PFSK-1 (cell line): ENCODE results near the gene RAD51B.

Source experiments
- FOXP2 ChIP-seq: optimal IDR thresholded peaks from 2 replicates; pipeline ENCODE3; 2011; ENCODE audit warnings: borderline replicate concordance, control low read depth, inconsistent platforms; ENCODE audit not compliant: insufficient read depth; ENCODE audit errors: extremely low read length, extremely low read depth
- POLR2AphosphoS5 ChIP-seq: IDR thresholded peaks from 2 replicates; pipeline ENCODE4 v1.6.1; 2012; ENCODE audit warnings: low read depth, mild to moderate bottlenecking, control low read depth, low read length, moderate library complexity
- SIN3A ChIP-seq: IDR thresholded peaks from 2 replicates; pipeline ENCODE4 v1.6.1; 2012; ENCODE audit warnings: mild to moderate bottlenecking, low read length, moderate library complexity, borderline replicate concordance; ENCODE audit not compliant: insufficient read depth
- TAF1 ChIP-seq: IDR thresholded peaks from 2 replicates; pipeline ENCODE4 v1.6.1; 2012; ENCODE audit warnings: low read length, control low read depth, borderline replicate concordance; ENCODE audit not compliant: insufficient read depth
- TF ChIP-seq, protein P1 (sequence below), 2 experiments: IDR thresholded peaks; 2 replicates each; pipeline versions ENCODE4 v1.6.1 to v1.8.0; 2011 to 2012; ENCODE audit warnings: low read depth in 2 of 2, low read length in 2 of 2, control low read depth in 1 of 2, inconsistent platforms in 1 of 2, mild to moderate bottlenecking in 1 of 2, moderate library complexity in 1 of 2; ENCODE audit not compliant: insufficient read depth in 1 of 2

Gene RAD51B

GRCh38 chr14:67934087-67934486 lies 114.5 kb downstream of the RAD51B start:
- TF ChIP-seq, protein P1, sequence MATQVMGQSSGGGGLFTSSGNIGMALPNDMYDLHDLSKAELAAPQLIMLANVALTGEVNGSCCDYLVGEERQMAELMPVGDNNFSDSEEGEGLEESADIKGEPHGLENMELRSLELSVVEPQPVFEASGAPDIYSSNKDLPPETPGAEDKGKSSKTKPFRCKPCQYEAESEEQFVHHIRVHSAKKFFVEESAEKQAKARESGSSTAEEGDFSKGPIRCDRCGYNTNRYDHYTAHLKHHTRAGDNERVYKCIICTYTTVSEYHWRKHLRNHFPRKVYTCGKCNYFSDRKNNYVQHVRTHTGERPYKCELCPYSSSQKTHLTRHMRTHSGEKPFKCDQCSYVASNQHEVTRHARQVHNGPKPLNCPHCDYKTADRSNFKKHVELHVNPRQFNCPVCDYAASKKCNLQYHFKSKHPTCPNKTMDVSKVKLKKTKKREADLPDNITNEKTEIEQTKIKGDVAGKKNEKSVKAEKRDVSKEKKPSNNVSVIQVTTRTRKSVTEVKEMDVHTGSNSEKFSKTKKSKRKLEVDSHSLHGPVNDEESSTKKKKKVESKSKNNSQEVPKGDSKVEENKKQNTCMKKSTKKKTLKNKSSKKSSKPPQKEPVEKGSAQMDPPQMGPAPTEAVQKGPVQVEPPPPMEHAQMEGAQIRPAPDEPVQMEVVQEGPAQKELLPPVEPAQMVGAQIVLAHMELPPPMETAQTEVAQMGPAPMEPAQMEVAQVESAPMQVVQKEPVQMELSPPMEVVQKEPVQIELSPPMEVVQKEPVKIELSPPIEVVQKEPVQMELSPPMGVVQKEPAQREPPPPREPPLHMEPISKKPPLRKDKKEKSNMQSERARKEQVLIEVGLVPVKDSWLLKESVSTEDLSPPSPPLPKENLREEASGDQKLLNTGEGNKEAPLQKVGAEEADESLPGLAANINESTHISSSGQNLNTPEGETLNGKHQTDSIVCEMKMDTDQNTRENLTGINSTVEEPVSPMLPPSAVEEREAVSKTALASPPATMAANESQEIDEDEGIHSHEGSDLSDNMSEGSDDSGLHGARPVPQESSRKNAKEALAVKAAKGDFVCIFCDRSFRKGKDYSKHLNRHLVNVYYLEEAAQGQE (IDR thresholded peaks at IDR 0.05; ENCODE audit: insufficient read depth in 1 of 2, low read depth in 2 of 2, low read length in 2 of 2) = no peak
- TF ChIP-seq FOXP2 = no peak
- TF ChIP-seq POLR2AphosphoS5 = no peak
- TF ChIP-seq TAF1 = no peak
- no peak for TF ChIP-seq SIN3A

DNA sequence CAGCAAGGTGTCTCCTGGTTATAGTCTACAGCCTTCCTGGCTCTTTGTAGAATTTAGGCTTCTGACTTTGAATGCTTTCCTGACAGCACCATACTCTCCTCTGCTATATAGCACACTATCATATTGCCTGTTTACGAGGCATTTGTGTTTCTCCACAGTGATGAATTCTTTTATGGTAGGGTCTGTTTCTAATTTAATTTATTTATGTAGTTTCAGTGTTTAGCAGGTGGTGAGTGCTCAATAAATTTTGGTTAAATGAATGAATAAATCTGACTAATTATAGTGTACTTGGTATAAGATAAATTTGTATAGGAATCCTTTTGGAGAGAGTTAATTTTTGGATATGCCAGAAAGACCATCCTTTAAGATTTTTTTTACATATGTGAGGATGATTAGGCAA lies 115.3 kb downstream of the RAD51B start:
- TF ChIP-seq SIN3A (no peak), TAF1 (no peak), POLR2AphosphoS5 (no peak), FOXP2 (no peak)
- TF ChIP-seq, protein P1 (IDR thresholded peaks at IDR 0.05; ENCODE audit: insufficient read depth in 1 of 2, low read depth in 2 of 2, low read length in 2 of 2) = no peak

GRCh38 chr14:67935371-67935770 lies 115.8 kb downstream of the RAD51B start:
- TF ChIP-seq, protein P1 (IDR thresholded peaks at IDR 0.05; ENCODE audit: insufficient read depth in 1 of 2, low read depth in 2 of 2, low read length in 2 of 2) = no peak
- TF ChIP-seq TAF1 = no peak
- TF ChIP-seq POLR2AphosphoS5 = no peak
- TF ChIP-seq SIN3A = no peak
- TF ChIP-seq FOXP2 = no peak

DNA sequence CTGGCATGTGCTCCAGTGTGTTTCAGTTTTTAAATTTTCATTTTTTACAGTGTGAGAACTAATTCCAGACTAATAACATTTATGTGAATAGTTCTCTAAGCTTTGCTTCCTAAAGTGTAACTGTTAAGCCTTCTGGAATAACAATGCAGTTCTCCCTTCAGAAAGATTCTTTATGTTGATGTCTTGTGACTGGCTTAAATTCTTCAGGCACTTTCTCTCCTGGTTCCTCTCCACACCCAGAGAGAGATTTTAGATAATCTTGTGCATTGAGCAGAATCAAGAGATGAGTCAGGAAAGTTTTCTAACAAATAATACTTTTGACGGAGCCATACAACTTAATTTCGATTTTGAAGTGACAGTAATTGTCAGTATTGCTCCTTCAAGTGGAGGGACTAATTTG lies 118.5 kb downstream of the RAD51B start:
- TF ChIP-seq, protein P1 (IDR thresholded peaks at IDR 0.05; ENCODE audit: insufficient read depth in 1 of 2, low read depth in 2 of 2, low read length in 2 of 2) = no peak
- TF ChIP-seq TAF1 (no peak), POLR2AphosphoS5 (no peak), SIN3A (no peak), FOXP2 (no peak)
